MM.1S (cell line): ENCODE results near the gene AMZ1.

Experiments
- DNase-seq: peaks from one replicate; pipeline ENCODE4 v3.0.0-alpha.2; 2015
- H2AFZ ChIP-seq: fragments of 300-600 bp; sonication (generic); 2 replicates; pipeline ENCODE4 v1.6.0; 2016; ENCODE audit warnings: antibody characterized with exemption, low read length
- H3F3A ChIP-seq: fragments of 300-600 bp; sonication (generic); 2 replicates; pipeline ENCODE4 v1.6.1; 2016; ENCODE audit warnings: mild to moderate bottlenecking, antibody characterized with exemption, low read length, moderate library complexity, mixed read lengths; ENCODE audit not compliant: insufficient read depth
- H3K27ac ChIP-seq: fragments of 300-600 bp; sonication (generic); 2 replicates; pipeline ENCODE4 v1.5.1; 2016; ENCODE audit warnings: mild to moderate bottlenecking, low read length
- H3K27me3 ChIP-seq: fragments of 300-600 bp; sonication (generic); replicated peaks from 2 replicates; pipeline ENCODE4 v1.6.0; 2016; ENCODE audit warnings: low read length; ENCODE audit not compliant: insufficient read depth
- H3K36me3 ChIP-seq: fragments of 300-600 bp; sonication (generic); replicated peaks from 2 replicates; pipeline ENCODE4 v1.6.1; 2016; ENCODE audit warnings: mild to moderate bottlenecking, low read length, mixed read lengths; ENCODE audit not compliant: insufficient read depth
- H3K4me1 ChIP-seq: fragments of 300-600 bp; sonication (generic); 2 replicates; pipeline ENCODE4 v1.6.1; 2016; ENCODE audit warnings: low read length, mixed read lengths
- H3K4me2 ChIP-seq: fragments of 300-600 bp; sonication (generic); 2 replicates; pipeline ENCODE4 v1.6.0; 2016; ENCODE audit warnings: low read depth, low read length
- H3K4me3 ChIP-seq: fragments of 300-600 bp; sonication (generic); 2 replicates; pipeline ENCODE4 v1.5.1; 2016; ENCODE audit warnings: low read length, mixed read lengths
- H3K79me2 ChIP-seq: fragments of 300-600 bp; sonication (generic); 2 replicates; pipeline ENCODE4 v1.6.1; 2016; ENCODE audit warnings: mixed run types, low read length, mixed read lengths
- H3K9ac ChIP-seq: fragments of 300-600 bp; sonication (generic); 2 replicates; pipeline ENCODE4 v1.6.1; 2016; ENCODE audit warnings: low read length, mixed read lengths
- H3K9me2 ChIP-seq: fragments of 300-600 bp; sonication (generic); replicated peaks from 2 replicates; pipeline ENCODE4 v1.6.1; 2016; ENCODE audit warnings: mild to moderate bottlenecking, low read length, mixed read lengths; ENCODE audit not compliant: insufficient read depth
- H3K9me3 ChIP-seq: fragments of 300-600 bp; sonication (generic); replicated peaks from 2 replicates; pipeline ENCODE4 v1.6.1; 2016; ENCODE audit warnings: mild to moderate bottlenecking, low read length, mixed read lengths; ENCODE audit not compliant: insufficient read depth
- H4K20me1 ChIP-seq: fragments of 300-600 bp; sonication (generic); 2 replicates; pipeline ENCODE4 v1.6.1; 2016; ENCODE audit warnings: mild to moderate bottlenecking, low read length, moderate library complexity, mixed read lengths; ENCODE audit not compliant: insufficient read depth
- EZH2 ChIP-seq: fragments of 300-600 bp; sonication (generic); optimal IDR thresholded peaks from 2 replicates; pipeline ENCODE3; 2017; ENCODE audit warnings: low read depth, mild to moderate bottlenecking, antibody characterized with exemption, low read length, mixed read lengths
- EZH2phosphoT487 ChIP-seq: fragments of 300-600 bp; sonication (generic); IDR thresholded peaks from 2 replicates; pipeline ENCODE4 v1.6.1; 2018; ENCODE audit warnings: antibody characterized with exemption, low read length
- TF ChIP-seq, protein P1 (sequence below): fragments of 300-600 bp; sonication (generic); IDR thresholded peaks from 2 replicates; pipeline ENCODE4 v1.5.1; 2016; ENCODE audit warnings: antibody characterized with exemption, low read length, mixed read lengths

AMZ1 gene

DNA sequence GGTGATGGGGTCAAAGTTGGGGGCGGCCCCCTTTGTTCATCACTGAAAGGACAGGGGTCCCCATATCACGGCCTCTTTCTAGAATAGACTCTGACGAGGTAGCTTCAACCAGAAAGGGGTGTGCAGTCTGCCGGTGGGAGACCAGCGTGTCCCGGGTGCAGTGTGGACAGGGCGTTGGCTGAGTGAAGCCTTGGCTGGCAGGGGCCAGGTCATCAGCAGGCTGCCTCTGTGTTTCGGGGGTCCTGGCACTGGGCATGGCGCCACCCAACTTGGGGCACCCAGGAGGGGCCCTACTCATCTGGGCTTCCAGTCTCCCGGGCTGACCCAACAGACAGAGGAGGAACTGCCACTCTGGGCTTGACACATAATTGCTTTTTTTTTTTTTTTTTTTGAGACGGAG lies 3.5 kb upstream of the AMZ1 start:
- no peak overlapping the region for H3K9ac ChIP-seq
- no peak overlapping the region for H3K27ac ChIP-seq
- H2AFZ ChIP-seq: no peak overlapping the region
- no peaks in the 10 kb centered on the region for H3K79me2 ChIP-seq
- H3K9me2 ChIP-seq: no peaks in the 10 kb centered on the region
- H3K27me3 ChIP-seq: peaks cover 83% of the 10 kb centered on the region
- no peak overlapping the region for H3K4me2 ChIP-seq
- peaks cover 11% of the 10 kb centered on the region for H3K4me1 ChIP-seq
- no peaks in the 10 kb centered on the region for H3K9me3 ChIP-seq
- H3F3A ChIP-seq: no peaks in the 10 kb centered on the region; the same call in 1 of the 2 replicates
- TF ChIP-seq EZH2: no peak
- TF ChIP-seq, protein P1, sequence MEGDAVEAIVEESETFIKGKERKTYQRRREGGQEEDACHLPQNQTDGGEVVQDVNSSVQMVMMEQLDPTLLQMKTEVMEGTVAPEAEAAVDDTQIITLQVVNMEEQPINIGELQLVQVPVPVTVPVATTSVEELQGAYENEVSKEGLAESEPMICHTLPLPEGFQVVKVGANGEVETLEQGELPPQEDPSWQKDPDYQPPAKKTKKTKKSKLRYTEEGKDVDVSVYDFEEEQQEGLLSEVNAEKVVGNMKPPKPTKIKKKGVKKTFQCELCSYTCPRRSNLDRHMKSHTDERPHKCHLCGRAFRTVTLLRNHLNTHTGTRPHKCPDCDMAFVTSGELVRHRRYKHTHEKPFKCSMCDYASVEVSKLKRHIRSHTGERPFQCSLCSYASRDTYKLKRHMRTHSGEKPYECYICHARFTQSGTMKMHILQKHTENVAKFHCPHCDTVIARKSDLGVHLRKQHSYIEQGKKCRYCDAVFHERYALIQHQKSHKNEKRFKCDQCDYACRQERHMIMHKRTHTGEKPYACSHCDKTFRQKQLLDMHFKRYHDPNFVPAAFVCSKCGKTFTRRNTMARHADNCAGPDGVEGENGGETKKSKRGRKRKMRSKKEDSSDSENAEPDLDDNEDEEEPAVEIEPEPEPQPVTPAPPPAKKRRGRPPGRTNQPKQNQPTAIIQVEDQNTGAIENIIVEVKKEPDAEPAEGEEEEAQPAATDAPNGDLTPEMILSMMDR: no peak
- TF ChIP-seq EZH2phosphoT487: no peak
- H3K4me3 ChIP-seq: no peak overlapping the region
- no peaks in the 10 kb centered on the region for H4K20me1 ChIP-seq
- H3K36me3 ChIP-seq: no peaks in the 10 kb centered on the region
- no peak for DNase-seq

DNA sequence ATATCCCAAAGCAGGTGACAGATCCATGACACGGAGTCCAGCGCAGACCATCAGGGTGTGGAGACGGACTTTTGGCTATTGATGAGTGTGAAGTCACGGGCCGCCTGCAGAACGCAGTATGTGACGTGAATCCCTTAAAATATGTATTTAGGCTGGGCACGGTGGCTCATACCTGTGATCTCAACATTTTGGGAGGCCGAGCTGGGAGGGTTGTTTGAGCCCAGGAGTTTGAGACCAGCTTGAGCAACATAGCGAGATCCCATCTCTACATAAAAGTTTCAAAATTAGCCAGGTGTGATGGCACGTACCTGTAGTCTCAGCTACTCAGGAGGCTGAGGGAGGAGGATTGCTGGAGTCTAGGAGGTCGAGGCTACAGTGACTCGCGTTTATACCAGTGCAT lies 1.9 kb upstream of the AMZ1 start:
- H3K36me3 ChIP-seq: no peaks in the 10 kb centered on the region
- no peak for DNase-seq
- TF ChIP-seq, protein P1: no peak
- TF ChIP-seq EZH2: no peak
- TF ChIP-seq EZH2phosphoT487: no peak
- H3K9ac ChIP-seq: no peak overlapping the region
- no peak overlapping the region for H3K4me2 ChIP-seq
- peaks cover 17% of the 10 kb centered on the region for H3K4me1 ChIP-seq
- no peaks in the 10 kb centered on the region; the same call in 1 of the 2 replicates for H3F3A ChIP-seq
- H2AFZ ChIP-seq: no peak overlapping the region
- no peak overlapping the region for H3K4me3 ChIP-seq
- H3K9me3 ChIP-seq: no peaks in the 10 kb centered on the region
- no peak overlapping the region for H3K27ac ChIP-seq
- H3K9me2 ChIP-seq: no peaks in the 10 kb centered on the region
- peaks cover 79% of the 10 kb centered on the region for H3K27me3 ChIP-seq
- no peaks in the 10 kb centered on the region for H3K79me2 ChIP-seq
- H4K20me1 ChIP-seq: no peaks in the 10 kb centered on the region

DNA sequence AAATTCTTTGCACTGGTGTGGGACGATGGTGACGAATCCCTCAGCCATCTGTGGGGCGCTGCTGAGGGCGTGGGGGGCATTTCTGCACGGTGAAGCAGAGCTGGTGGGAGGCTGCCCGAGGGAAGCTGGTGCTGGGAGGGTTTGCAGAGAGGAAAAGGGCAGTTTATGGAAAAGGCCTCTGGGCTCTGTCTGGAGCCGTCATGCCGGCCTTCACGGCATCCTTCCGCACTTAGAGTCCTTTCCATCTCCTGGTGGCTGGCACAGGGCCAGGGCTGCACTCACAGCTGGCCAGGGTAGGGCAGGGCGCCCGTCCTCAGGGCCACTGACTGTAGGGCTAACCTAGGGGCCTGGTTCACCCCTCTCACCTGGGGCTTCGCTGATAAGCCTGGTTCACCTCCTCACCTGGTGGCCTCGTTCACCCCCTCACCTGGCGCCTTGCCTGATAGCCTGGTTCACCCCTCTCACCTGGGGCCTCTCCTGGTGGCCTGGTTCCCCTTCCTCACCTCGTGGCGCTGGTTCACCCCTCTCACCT lies 598 bp upstream of the AMZ1 start:
- Histone ChIP-seq H4K20me1 (no peaks in the 10 kb centered on the region), H3K4me1 (peaks cover 17% of the 10 kb centered on the region), H3K36me3 (no peaks in the 10 kb centered on the region), H3K4me3 (no peak overlapping the region), H3K9ac (no peak overlapping the region), H2AFZ (no peak overlapping the region), H3K27ac (no peak overlapping the region), H3K27me3 (peaks cover 67% of the 10 kb centered on the region), H3K79me2 (no peaks in the 10 kb centered on the region), H3K4me2 (no peak overlapping the region), H3K9me2 (no peaks in the 10 kb centered on the region), H3K9me3 (no peaks in the 10 kb centered on the region), H3F3A (no peaks in the 10 kb centered on the region; the same call in 1 of the 2 replicates)
- no peak for DNase-seq
- TF ChIP-seq EZH2phosphoT487 (no peak), EZH2 (no peak)
- TF ChIP-seq, protein P1: no peak
